Effector memory CD8-positive, alpha-beta T cell (primary cell): ENCODE data around the gene RAB15.

Experiments
- ATAC-seq: fragments of 150-1000 bp; cut with Tn5 transposase; replicated peaks from 2 replicates; pipeline ENCODE4 v1.10.0; 2021; ENCODE audit warnings: mild to moderate bottlenecking, moderate library complexity
- DNase-seq, 3 experiments: peaks; one replicate each; pipeline ENCODE4 v3.0.0; 2021
- H3K27ac Mint-ChIP-seq, 2 donors: one replicate each; pipeline ENCODE4 v1.8.0; 2022; ENCODE audit warnings: mild to moderate bottlenecking in 2 of 2, mixed read lengths in 2 of 2, moderate library complexity in 2 of 2
- H3K27me3 Mint-ChIP-seq, 2 donors: one replicate each; pipeline ENCODE4 v1.8.0; 2022; ENCODE audit warnings: mixed read lengths in 2 of 2
- H3K36me3 Mint-ChIP-seq: one replicate; pipeline ENCODE4 v1.8.0; 2022; ENCODE audit warnings: mild to moderate bottlenecking, moderate library complexity, mixed read lengths; ENCODE audit not compliant: insufficient read depth
- H3K4me1 Mint-ChIP-seq, 2 donors: one replicate each; pipeline ENCODE4 v1.8.0; 2022; ENCODE audit warnings: low read depth in 2 of 2, mixed read lengths in 2 of 2
- H3K4me3 Mint-ChIP-seq, 2 donors: one replicate each; pipeline ENCODE4 v1.8.0; 2022; ENCODE audit warnings: mild to moderate bottlenecking in 2 of 2, mixed read lengths in 2 of 2, moderate library complexity in 2 of 2
- H3K9me3 Mint-ChIP-seq, 2 donors: one replicate each; pipeline ENCODE4 v1.8.0; 2022; ENCODE audit warnings: mixed read lengths in 2 of 2

Gene RAB15

DNA sequence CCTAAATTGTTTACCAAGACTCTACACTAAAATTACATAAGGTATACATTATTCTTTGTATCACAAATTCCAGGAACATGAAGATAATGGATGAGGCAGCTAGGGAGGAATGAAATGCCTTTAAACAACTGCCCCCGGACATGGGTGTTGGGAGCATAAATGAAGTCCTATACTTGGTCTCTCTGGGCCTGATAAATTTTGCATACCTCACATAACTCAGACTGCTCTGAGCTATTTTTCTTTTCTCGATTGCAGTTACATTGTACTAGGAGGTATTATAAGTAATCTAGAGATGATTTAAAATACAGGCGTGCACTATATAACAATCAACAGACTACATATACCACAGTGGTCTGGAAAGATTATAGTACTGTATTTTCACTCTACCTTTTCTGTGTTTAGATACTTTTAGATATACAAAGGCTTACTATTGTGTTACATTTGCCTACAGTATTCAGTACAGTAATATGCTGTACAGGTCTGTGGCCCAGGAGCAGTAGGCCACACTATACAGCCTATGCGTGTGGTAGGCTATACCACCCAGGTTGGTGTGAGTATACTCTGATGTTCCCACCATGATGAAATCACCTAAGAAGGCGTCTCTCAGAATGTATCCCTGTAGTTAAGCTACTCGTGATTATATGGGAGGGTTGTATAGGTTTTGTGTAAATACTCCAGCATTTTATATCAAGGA lies 28.9 kb upstream of the RAB15 start:
- H3K9me3 Mint-ChIP-seq: no peaks in the 10 kb centered on the region

DNA sequence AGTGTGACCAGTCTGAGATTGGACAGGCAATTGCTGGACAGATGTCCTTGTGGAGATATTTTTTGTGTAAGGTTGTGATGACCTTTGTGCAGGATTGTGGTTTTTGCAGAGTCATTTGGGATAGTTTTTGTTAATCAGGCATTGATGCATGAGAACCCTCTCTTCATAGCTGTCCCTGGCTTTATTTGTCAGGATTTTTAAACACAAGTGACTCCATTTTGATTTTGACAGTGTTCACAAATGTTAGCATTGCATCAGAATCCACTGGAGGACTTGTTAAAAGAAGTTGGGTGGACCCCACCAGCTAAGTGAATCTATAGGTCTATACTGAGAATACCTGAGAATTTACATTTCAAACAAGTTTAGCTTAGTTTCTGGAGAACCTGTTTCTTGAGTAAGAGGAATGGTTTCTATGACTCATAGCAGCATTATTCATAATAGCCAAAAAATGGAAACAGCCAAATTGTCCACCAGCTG lies 26.4 kb upstream of the RAB15 start:
- no peak overlapping the region for H3K27ac Mint-ChIP-seq
- no peak for DNase-seq
- H3K4me1 Mint-ChIP-seq: peaks cover 4 to 13% of the 10 kb centered on the region in 2 donors
- H3K27me3 Mint-ChIP-seq: no peaks in the 10 kb centered on the region
- no peak for ATAC-seq
- H3K36me3 Mint-ChIP-seq: peaks cover 2% of the 10 kb centered on the region
- H3K9me3 Mint-ChIP-seq: no peaks in the 10 kb centered on the region
- H3K4me3 Mint-ChIP-seq: no peak overlapping the region

More for the DNA sequence above, 28.9 kb upstream of the RAB15 start:
- H3K27ac Mint-ChIP-seq: no peak overlapping the region
- peaks cover 14% of the 10 kb centered on the region for H3K36me3 Mint-ChIP-seq
- no peak for ATAC-seq
- no peaks in the 10 kb centered on the region for H3K27me3 Mint-ChIP-seq
- DNase-seq: no peak
- peaks cover 4 to 13% of the 10 kb centered on the region in 2 donors for H3K4me1 Mint-ChIP-seq
- no peak overlapping the region for H3K4me3 Mint-ChIP-seq

DNA sequence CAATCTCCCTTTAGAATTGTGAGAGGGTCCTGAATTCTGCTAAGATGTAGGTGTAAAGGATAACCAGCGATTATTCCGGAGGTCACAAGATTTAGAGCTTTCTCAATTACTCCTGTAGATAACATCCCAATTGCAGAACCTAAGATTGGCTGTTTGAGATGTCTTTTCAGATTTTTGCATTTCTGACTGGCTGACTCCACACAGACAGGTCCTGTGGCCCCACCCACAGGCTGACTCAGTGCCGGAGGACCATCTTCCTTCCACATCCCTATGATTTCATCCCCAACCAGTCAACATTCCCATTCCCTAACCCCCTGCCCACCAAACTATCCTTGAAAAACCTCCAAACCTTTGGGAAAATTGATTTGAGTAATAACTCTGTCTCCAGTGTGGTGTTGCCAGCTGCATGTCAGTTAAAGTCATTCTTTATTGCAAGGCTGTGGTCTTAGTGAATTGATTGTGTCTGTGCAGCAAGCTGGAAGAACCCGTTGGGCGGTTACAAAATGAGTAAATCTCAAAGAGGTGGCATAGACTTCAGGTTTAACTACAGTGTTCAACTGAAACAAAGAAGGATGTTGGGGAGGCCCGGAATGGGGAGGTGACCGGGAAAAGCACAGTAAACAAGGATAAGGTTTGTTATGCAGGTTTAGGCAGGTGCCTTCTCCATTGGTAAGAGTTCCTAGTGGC lies 25.1 kb upstream of the RAB15 start:
- Mint-ChIP-seq H3K4me1 (peaks cover 6 to 15% of the 10 kb centered on the region in 2 donors), H3K4me3 (peak overlapping the region; percentile 48 to 73), H3K36me3 (peaks cover 2% of the 10 kb centered on the region), H3K27me3 (no peaks in the 10 kb centered on the region), H3K27ac (peak overlapping the region in 1 of 2 donors; percentile 44), H3K9me3 (no peaks in the 10 kb centered on the region)
- DNase-seq: no peak
- ATAC-seq: peak; percentile 74

DNA sequence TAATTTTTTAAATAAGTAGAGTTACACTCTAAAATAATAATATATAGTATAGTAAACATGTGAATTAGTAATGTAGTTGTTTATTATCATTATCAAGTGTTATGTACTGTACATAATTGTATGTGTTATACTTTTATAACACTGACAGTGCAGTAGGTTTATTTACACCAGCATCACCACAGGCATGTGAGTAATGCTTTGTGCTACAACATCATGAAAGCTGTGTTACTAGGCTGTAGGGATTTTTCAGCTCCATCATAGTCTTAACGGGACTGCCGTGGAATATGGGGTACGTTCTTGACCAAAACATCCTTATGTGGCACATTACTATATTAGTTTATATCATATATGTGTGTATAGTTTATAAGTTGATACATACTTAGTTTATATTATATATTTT lies 23.2 kb upstream of the RAB15 start:
- Mint-ChIP-seq H3K4me1 (peaks cover 16 to 26% of the 10 kb centered on the region in 2 donors), H3K36me3 (peaks cover 2% of the 10 kb centered on the region), H3K27me3 (no peaks in the 10 kb centered on the region), H3K27ac (no peak overlapping the region), H3K4me3 (no peak overlapping the region), H3K9me3 (no peaks in the 10 kb centered on the region)
- no peak for ATAC-seq
- no peak for DNase-seq

DNA sequence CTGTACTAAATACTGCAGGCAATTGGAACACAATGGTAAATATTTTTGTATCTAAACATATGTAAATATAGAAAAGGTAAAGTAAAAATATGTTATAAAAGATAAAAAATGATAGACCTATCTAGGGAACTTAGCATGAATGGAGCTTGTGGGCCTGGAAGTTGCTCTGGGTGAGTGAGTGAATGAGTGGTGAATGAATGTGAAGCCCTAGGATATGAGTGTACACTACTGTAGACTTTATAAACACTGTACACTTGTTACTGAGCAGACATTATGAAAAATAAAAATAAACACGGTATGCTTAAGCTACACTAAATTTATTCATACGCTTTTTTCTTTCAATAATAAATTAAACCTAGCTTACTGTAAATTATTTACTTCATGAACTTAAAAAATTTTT lies 22.4 kb upstream of the RAB15 start:
- no peak for ATAC-seq
- DNase-seq: no peak
- peaks cover 23 to 33% of the 10 kb centered on the region in 2 donors for H3K4me1 Mint-ChIP-seq
- H3K36me3 Mint-ChIP-seq: peaks cover 2% of the 10 kb centered on the region
- no peaks in the 10 kb centered on the region for H3K27me3 Mint-ChIP-seq
- no peak overlapping the region for H3K27ac Mint-ChIP-seq
- H3K4me3 Mint-ChIP-seq: no peak overlapping the region
- H3K9me3 Mint-ChIP-seq: no peaks in the 10 kb centered on the region

DNA sequence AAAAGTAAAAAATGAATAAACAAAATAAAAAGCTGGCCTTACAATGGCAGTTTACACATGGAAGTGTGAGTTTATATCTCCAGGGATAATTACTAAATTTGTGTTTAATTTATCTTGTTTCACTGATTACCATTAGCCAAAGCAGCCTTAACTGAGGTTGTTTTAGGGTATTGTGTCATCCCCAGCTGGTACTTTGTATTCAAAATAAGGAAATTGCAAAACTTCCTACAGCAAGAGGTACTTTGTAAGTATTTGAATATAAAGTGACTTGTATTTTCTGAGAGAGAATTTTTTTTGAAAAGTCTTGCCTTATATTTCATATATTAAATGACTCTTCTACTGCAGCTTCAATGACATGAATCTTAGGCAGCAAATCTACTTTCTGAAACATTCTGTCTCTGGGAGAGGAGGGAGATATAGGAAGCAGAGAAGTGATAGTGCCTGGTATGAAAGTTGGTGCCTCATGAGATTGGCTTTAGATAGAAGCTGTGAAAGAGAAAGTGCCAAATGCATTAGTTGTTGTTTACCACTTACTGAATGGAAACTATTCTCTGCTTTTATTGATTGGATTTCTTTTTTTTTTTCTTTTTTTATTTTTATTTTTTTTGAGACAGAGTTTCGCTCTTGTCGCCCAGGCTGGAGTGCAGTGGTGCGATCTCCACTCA lies 21.3 kb upstream of the RAB15 start:
- no peak for ATAC-seq
- Mint-ChIP-seq H3K4me1 (peaks cover 23 to 34% of the 10 kb centered on the region in 2 donors), H3K36me3 (peaks cover 2% of the 10 kb centered on the region), H3K27ac (no peak overlapping the region), H3K4me3 (no peak overlapping the region), H3K9me3 (no peaks in the 10 kb centered on the region), H3K27me3 (no peaks in the 10 kb centered on the region)
- DNase-seq: no peak

DNA sequence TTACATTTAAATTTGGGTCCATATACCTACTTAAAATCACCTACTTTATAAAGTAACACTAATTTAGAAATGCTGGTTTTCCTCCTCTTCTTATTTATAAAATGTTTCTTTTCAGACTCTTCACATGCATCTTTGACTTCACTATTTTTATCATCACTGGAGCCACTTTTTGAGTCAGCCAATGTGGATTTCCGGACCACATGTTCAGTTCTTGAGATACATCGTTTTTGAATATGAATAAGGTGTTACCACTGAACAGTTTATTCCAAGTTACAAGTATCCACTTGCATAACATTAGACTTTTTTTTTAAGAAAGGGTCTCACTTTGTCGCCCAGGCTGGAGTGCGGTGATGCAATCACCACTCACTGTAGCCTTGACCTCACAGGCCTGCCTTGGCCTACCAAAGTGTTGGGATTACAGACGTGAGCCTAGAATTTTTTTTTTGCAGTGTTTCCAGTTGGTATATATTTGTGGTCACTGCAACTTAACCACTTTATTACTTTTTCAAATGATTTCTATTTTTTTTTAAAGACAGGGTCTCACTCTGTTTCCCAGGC lies 20.3 kb upstream of the RAB15 start:
- no peak overlapping the region for H3K27ac Mint-ChIP-seq
- H3K27me3 Mint-ChIP-seq: no peaks in the 10 kb centered on the region
- no peak overlapping the region for H3K4me3 Mint-ChIP-seq
- no peaks in the 10 kb centered on the region for H3K9me3 Mint-ChIP-seq
- H3K4me1 Mint-ChIP-seq: peaks cover 22 to 29% of the 10 kb centered on the region in 2 donors
- DNase-seq (no peak), ATAC-seq (no peak)
- H3K36me3 Mint-ChIP-seq: peaks cover 2% of the 10 kb centered on the region

DNA sequence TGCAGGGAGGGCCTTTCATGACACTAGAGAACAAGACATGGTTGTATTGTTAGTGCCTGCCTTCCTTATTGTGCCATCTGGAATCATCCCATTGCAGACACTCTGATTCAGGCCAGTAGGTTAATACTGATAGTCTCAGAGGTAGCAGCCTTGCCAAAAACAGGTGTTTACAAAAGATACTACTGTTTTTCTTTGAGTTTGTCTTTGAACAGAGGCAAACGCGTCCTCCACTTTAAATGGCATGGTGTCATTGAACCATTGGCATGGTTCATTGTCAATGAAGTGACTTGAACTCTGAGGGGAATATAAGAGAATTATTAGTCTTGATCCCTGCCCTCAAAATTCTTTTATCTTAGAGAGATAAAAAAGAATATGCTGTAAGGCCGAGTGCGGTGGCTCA lies 18.8 kb upstream of the RAB15 start:
- no peaks in the 10 kb centered on the region for H3K9me3 Mint-ChIP-seq
- H3K27ac Mint-ChIP-seq: peak overlapping the region; percentile 65 to 79
- ATAC-seq: no peak
- H3K4me1 Mint-ChIP-seq: peaks cover 30 to 33% of the 10 kb centered on the region in 2 donors
- no peak for DNase-seq
- H3K36me3 Mint-ChIP-seq: peaks cover 5% of the 10 kb centered on the region
- H3K4me3 Mint-ChIP-seq: no peak overlapping the region
- no peaks in the 10 kb centered on the region for H3K27me3 Mint-ChIP-seq

DNA sequence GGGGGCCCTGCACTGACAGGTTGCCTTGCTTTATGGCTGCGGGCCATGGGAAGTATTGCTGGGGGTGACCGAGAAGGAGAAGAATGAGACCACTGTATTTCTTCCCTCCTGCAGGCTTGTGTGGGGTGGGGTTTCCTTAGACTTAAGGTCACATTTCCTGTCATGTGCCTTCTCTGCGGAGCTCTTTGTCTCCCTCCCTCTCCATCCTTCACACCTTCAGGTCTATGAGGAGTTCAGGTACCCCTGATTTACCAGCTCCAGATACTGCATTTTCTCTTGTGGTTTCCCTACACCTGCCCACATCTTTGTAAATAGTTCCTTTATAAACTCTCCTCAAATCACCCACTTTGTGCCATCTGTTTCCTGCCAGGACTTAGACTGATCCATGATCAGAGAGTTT lies 18.2 kb upstream of the RAB15 start:
- Mint-ChIP-seq H3K36me3 (peaks cover 5% of the 10 kb centered on the region), H3K9me3 (no peaks in the 10 kb centered on the region), H3K4me1 (peaks cover 32 to 34% of the 10 kb centered on the region in 2 donors), H3K27me3 (no peaks in the 10 kb centered on the region), H3K27ac (peak overlapping the region; percentile 24 to 79), H3K4me3 (peak overlapping the region; percentile 48 to 60)
- DNase-seq (no peak), ATAC-seq (no peak)

DNA sequence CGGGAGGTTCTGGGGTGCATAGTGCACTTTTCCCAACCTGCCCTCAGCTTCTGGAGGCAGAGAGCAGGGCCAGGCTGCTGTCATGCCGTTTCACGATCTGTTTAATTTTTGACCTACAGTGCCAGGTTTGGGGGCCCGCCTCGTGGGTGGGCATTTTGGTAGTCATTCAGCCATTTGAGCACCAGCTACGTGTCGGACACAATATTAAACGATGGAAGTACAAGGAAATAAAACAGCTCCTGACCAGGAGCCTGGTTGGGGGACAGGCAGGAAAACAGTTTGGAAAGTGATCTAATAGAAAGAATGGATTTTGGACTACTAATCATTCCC lies 15.3 kb upstream of the RAB15 start:
- peaks cover 5 to 7% of the 10 kb centered on the region in 2 donors for H3K27me3 Mint-ChIP-seq
- H3K27ac Mint-ChIP-seq: peak overlapping the region; percentile 82 to 90
- peaks cover 5% of the 10 kb centered on the region for H3K36me3 Mint-ChIP-seq
- H3K9me3 Mint-ChIP-seq: no peaks in the 10 kb centered on the region
- ATAC-seq (no peak), DNase-seq (no peak)
- peaks cover 39 to 40% of the 10 kb centered on the region in 2 donors for H3K4me1 Mint-ChIP-seq
- H3K4me3 Mint-ChIP-seq: peak overlapping the region; percentile 88 to 91

DNA sequence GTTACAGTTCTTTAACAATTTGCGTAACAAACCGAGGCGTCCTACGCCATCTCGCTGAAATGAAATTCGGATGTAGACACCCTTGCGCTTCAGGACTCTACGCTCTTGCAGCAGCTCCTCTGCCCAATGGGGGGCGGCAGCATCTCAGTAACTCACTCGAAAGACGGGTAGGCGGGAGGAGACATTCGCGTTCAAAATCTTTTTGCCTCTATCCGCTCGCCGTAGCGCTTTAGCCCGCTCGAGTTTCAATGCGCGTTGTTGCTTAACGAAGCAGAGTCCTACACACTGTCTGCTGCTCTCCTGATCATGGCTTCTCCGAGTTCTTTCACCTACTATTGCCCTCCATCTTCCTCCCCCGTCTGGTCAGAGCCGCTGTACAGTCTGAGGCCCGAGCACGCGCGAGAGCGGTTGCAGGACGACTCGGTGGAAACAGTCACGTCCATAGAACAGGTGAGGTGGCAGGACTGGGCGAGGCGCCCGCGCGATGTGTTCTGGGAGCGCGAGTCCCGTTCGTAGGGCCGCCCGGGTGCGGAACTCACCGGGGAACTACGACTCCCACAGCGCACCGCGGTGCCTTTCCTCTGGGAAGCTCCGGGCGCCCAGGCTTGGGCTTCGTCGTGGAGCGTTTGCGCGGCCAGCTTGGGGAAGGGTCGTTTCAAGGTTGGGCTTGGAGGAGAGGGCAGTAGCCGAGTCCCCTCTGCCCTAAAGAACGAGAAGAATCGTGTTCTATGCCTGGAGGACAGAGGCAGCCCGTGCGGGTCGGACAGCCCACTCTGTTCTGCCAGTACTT lies 14.7 kb upstream of the RAB15 start, which contains the start of gene FNTB:
FNTB (plus strand) TSS at position 248 of the 790 bp plus-strand sequence; CDS start at position 307, 59 bp downstream.
- Mint-ChIP-seq H3K27me3 (peaks cover 7 to 10% of the 10 kb centered on the region in 2 donors), H3K36me3 (peaks cover 5% of the 10 kb centered on the region), H3K4me1 (peaks cover 36 to 38% of the 10 kb centered on the region in 2 donors), H3K4me3 (peak within 1 kb of the TSS; percentile 88 to 91), H3K27ac (peak within 1 kb of the TSS; percentile 82 to 90), H3K9me3 (no peaks in the 10 kb centered on the region)
- DNase-seq (peak; percentile 86 to 93 (median 88)), ATAC-seq (peak; percentile 91)

DNA sequence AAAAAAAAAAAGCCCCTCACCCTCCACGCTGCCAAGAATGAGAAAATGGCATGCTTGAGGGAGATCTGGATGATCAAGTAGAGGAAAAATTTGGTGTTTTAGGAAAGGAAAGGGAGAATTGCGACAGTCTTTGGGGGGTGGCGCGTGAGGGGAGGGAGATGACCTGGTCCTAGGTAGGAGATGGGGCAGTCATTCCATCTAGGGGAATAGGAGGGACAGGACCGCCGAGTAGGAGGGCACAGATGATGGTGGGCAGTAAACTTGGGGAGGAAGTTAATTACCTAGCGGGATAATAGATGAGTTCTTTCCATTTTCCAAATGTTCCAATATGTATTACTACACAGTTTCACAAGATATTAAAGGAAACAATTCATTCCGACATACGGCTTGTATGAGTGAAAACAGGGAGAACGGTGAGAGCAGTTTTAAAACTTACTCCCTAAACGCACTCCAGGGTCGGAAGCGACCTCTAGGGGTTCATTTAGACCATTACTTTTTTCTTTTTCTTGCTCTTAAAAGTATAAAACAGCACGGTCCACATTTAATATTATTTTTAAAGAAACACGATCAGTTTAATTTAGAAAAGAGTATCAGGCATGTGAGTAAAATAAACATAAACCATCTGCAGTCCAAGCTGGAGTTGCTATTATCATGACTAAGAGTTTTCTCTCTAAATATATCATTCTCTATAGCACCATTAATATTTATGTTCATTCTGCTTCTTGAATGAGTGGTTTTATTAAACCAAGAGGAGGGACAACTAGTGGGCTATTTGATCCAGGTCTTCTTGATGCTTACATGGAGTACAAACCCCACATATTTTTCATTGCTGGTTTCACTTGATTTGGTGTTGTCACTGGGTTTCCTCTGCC lies 11.5 kb upstream of the RAB15 start:
- Mint-ChIP-seq H3K4me3 (peak overlapping the region in 1 of 2 donors; percentile 26), H3K9me3 (no peaks in the 10 kb centered on the region), H3K36me3 (peaks cover 5% of the 10 kb centered on the region), H3K27ac (no peak overlapping the region), H3K27me3 (peaks cover 7 to 10% of the 10 kb centered on the region in 2 donors), H3K4me1 (peaks cover 19 to 22% of the 10 kb centered on the region in 2 donors)
- DNase-seq (peak; percentile 12 to 32 (median 31)), ATAC-seq (no peak)
